Stimulated activated CD4-positive, alpha-beta T cell treated with anti-CD3 and anti-CD28 coated beads, Interleukin-1b, Interleukin-23, amount 100 ng/mL, for 24 hours (primary cell): ENCODE results near the gene BTG4.

ENCODE experiments used
- DNase-seq, 4 experiments: peaks; one replicate each; pipeline ENCODE4 v3.0.0-alpha.2; 2020; ENCODE audit warnings: low read depth in 4 of 4, low spot score in 1 of 4

BTG4 gene

DNA sequence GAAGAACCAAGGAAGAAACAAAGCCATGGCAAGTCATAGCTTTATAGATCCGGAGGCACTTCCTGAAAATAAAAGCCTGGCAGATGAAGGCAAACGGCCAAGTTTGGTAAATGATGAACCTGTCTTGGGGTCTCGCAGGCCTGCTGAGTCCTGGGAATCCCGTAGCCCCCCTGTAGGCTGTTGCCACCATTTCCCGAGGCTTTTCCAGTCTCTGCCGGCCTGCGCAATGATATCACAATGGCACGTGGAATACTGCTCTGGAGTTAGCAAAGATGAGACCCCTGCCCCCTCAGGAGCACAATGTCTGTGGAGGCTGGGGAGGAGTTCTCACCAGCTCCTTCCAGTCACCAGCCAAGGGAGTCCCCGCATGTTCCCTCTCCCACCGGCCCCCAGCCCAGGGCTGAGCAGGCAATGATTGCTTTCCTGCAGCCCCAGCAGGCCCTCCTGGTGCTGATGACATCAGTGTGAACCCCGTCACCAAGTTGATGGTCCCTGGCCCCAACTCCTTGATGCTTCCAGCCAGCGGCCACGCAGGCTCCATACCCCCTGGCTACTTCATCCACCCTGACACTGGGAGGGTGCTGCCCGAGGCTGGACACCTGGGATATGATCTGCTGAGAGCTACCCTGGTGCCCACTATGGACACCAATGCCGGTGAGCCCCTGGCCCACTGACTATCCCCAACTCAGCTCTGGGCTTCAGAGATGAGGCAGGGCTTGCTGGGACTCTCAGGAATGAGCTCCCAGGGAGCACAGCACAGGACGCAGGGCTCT lies 55.9 kb downstream of the BTG4 start:
- DNase-seq, result no peak

DNA sequence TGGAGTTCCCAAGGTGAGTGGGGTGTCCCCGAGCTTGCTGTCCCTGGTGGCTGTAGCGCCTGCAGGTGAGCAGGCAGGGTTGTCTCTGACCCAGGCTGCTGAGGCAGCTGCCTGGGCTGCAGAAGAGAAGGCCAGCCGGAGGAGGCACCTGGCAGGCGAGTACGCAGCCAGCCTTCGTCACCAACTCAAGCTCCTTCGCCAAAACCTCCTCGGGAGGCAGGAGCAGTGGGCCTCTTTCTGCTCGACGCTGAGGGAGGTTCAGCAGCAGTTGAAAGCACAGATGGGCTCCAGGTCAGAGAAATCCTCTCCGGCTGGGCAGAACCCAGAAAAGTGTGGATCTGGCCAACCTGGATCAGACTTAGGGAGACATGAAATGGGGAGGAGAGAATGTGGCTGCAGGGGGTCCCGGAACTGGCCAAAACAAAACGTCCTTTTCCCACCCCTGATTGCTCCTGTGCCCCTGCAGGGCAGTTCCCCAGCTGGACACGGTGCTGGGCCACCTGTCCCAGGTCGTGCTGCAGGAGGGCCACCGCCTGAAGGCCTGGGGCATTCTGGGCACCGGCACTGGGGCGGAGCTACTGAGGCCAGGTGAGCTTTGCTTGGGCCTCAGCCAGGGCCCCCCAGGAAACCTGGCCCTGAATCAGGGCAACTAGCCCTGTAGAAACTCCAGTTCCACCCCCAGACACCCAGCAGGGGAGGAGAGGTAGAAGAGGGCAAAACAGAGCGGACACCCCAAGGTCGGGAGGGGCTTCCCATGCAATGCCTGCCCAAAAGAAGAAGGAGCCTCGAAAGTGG lies 56.7 kb downstream of the BTG4 start:
- DNase-seq, result no peak

GRCh38 chr11:111454561-111455192 lies 57.5 kb downstream of the BTG4 start:
- DNase-seq, result peak; percentile 7 to 53 (median 36)

GRCh38 chr11:111452817-111453552 lies 59.2 kb downstream of the BTG4 start:
- DNase-seq, result no peak

DNA sequence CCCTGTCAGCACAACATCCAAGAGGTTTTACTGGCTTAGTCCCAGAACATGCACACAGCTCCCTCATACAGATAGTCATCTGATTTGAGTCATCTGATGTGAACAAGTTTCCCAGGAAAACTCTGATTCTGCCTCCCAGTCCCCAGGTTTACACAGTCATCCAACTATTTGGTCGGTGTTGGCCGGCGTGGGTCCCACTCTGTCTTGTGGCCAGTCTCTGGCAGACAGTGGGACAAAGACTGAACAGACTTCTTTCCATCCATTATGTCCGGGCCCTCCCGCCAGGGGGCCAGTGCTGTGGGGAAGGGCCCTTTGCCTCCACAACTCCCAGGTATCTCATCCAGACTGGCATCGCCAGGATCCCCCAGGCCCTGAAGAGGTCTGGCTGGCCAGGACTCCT lies 60.0 kb downstream of the BTG4 start:
- DNase-seq, result no peak

- no peak for DNase-seq
These were observed 61.5 kb downstream of the BTG4 start for GRCh38 chr11:111450480-111451320.

DNA sequence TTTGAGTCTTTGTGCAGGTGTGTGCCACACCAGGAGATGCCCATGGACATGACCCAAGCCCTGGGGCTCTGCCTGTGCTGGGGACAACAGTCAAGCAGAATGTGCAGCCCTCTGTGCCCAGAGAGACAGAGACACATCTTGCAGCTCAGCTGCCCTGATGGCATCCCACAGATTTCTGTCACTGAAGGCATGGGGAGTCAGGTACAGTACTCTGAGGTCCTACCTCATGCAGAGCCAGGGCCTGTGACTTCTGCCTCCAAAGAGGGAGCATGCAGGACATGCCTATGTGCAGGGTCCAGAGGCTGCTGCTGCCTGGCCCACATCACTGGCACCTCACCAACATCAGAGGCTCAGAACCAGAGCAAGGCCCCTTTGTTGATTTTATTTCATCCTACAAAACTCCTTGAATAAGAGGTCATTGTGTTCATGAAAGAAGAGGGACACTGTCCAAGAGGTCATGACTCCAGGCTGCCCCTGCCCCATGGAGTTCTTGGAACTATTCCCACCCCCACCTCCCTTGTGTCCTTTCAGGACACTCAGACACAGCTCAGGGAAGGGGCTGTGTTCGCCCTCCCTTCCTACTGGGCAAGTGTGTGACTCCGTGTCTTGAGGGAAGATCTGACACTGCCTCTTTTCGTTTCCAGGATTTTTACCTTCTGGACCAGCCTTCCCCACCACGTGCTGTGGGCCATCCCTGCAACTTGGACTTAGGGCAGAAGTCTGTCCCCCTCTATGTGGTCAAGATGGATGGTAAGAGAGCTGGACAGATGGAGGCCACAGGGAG lies 62.3 kb downstream of the BTG4 start:
- no peak for DNase-seq

GRCh38 chr11:111448831-111449557 lies 63.2 kb downstream of the BTG4 start:
- no peak for DNase-seq

- no peak for DNase-seq
These were observed 63.8 kb downstream of the BTG4 start for GRCh38 chr11:111448414-111448813.

DNA sequence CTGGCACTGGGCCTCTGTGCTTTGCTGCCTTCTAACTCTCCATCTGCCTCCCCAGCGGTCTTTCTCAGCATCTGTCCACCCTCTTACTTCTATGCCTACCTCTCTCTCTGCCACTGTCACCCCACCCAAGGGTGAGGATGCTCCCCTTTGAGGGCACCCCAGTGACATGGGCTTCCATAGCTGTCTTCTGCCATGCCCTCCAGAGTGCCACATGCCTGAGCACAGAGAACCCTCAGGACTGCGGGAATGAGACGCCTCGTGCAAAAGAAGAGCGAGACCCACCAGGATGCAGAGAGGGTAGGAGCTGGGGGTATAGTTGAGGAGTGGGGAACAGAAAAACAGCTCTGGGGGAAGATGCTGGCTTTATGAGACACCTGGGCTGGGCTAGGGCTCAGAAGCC lies 64.3 kb downstream of the BTG4 start:
- no peak for DNase-seq

- no peak for DNase-seq
These were observed 65.1 kb downstream of the BTG4 start for GRCh38 chr11:111447112-111447471.

GRCh38 chr11:111446404-111447111 lies 65.6 kb downstream of the BTG4 start:
- DNase-seq, result peak; percentile 20 to 59 (median 44)

DNA sequence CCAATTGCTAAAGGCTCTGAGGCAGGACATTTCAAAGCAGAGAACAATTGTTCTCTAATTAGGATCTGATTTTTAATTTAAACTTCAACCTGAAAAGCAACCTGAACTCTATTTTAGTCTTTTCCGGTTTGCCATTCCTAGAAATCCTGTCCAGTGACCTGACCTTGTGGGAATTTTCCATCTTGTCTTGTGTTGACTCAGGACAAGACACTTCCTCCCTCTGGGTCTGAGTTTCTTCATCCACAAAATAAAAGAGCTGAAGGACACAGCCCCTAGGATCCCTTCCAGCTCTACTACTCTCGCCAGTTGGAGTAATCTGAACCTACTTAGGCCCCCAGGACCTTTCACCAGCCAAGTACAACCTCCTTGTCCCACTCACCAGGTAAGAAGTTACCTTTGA lies 66.6 kb downstream of the BTG4 start:
- no peak for DNase-seq
